ENCODE measurements around the gene EBP.

The EBP gene

GRCh38 chrX:48521353-48522243 lies at the start of gene EBP:
TSS of gene EBP (plus strand) at chrX:48521808. CDS start at chrX:48523772, 1,964 bp downstream.
- DNase-seq (ENCODE audit: low spot score) (peak; percentile 90), ATAC-seq (ENCODE audit: low read depth) (peak; percentile 96)
- Histone ChIP-seq H3K27ac (ENCODE audit: poor library complexity, severe bottlenecking) (peak within 1 kb of the TSS; percentile 72), H3K27me3 (ENCODE audit: insufficient read depth, poor library complexity, severe bottlenecking) (no peaks in the 10 kb centered on the region), H3K4me3 (ENCODE audit: severe bottlenecking) (peak within 1 kb of the TSS; percentile 59), H3K4me1 (ENCODE audit: insufficient read depth, poor library complexity, severe bottlenecking) (peaks cover 3% of the 10 kb centered on the region), H3K9me3 (ENCODE audit: severe bottlenecking) (no peaks in the 10 kb centered on the region), H3K36me3 (ENCODE audit: low read depth) (peaks cover 43% of the 10 kb centered on the region)
- TF ChIP-seq CTCF (IDR thresholded peaks at IDR 0.05; ENCODE audit: poor library complexity, severe bottlenecking) = no peak

GRCh38 chrX:48472225-48472624 lies 49.4 kb upstream of the EBP start:
- ATAC-seq (ENCODE audit: low read depth) (no peak), DNase-seq (ENCODE audit: low spot score) (no peak)
- Histone ChIP-seq H3K27me3 (ENCODE audit: insufficient read depth, poor library complexity, severe bottlenecking) (no peaks in the 10 kb centered on the region), H3K4me1 (ENCODE audit: insufficient read depth, poor library complexity, severe bottlenecking) (no peaks in the 10 kb centered on the region), H3K4me3 (ENCODE audit: severe bottlenecking) (no peak overlapping the region), H3K36me3 (ENCODE audit: low read depth) (no peaks in the 10 kb centered on the region), H3K9me3 (ENCODE audit: severe bottlenecking) (no peaks in the 10 kb centered on the region), H3K27ac (ENCODE audit: poor library complexity, severe bottlenecking) (no peak overlapping the region)
- no peak for TF ChIP-seq CTCF (IDR thresholded peaks at IDR 0.05; ENCODE audit: poor library complexity, severe bottlenecking)

- no peak for DNase-seq (ENCODE audit: low spot score)
- no peaks in the 10 kb centered on the region for H3K9me3 ChIP-seq (ENCODE audit: severe bottlenecking)
- no peak overlapping the region for H3K27ac ChIP-seq (ENCODE audit: poor library complexity, severe bottlenecking)
- H3K4me1 ChIP-seq (ENCODE audit: insufficient read depth, poor library complexity, severe bottlenecking) = no peaks in the 10 kb centered on the region
- no peak overlapping the region for H3K4me3 ChIP-seq (ENCODE audit: severe bottlenecking)
- H3K27me3 ChIP-seq (ENCODE audit: insufficient read depth, poor library complexity, severe bottlenecking) = no peaks in the 10 kb centered on the region
- no peak for TF ChIP-seq CTCF (IDR thresholded peaks at IDR 0.05; ENCODE audit: poor library complexity, severe bottlenecking)
- ATAC-seq (ENCODE audit: low read depth) = no peak
- no peaks in the 10 kb centered on the region; the same call in 1 of the 2 replicates for H3K36me3 ChIP-seq (ENCODE audit: low read depth)
These were observed 48.5 kb upstream of the EBP start for GRCh38 chrX:48472851-48473703.

GRCh38 chrX:48473704-48473990 lies 48.0 kb upstream of the EBP start:
- H3K27me3 ChIP-seq (ENCODE audit: insufficient read depth, poor library complexity, severe bottlenecking) = no peaks in the 10 kb centered on the region
- H3K36me3 ChIP-seq (ENCODE audit: low read depth) = peaks cover 2% of the 10 kb centered on the region
- no peaks in the 10 kb centered on the region for H3K9me3 ChIP-seq (ENCODE audit: severe bottlenecking)
- no peak overlapping the region for H3K27ac ChIP-seq (ENCODE audit: poor library complexity, severe bottlenecking)
- TF ChIP-seq CTCF (IDR thresholded peaks at IDR 0.05; ENCODE audit: poor library complexity, severe bottlenecking) = no peak
- H3K4me1 ChIP-seq (ENCODE audit: insufficient read depth, poor library complexity, severe bottlenecking) = no peaks in the 10 kb centered on the region
- ATAC-seq (ENCODE audit: low read depth) = no peak
- H3K4me3 ChIP-seq (ENCODE audit: severe bottlenecking) = no peak overlapping the region
- DNase-seq (ENCODE audit: low spot score) = no peak

Data from RWPE2 (cell line).